HG03095 (cell line): Measurements from ENCODE around the gene SEMA3C.
"Not testable (repeated sequence)": the region's sequence is repeated elsewhere in the genome, so short reads cannot be mapped to it uniquely, and the experiment has no call there.

Experiments used
- ATAC-seq: cut with Tn5 transposase; IDR thresholded peaks from one replicate; pipeline ENCODE4 v1.9.1; 2021; ENCODE audit warnings: moderate library complexity; ENCODE audit not compliant: unreplicated experiment

SEMA3C gene

DNA sequence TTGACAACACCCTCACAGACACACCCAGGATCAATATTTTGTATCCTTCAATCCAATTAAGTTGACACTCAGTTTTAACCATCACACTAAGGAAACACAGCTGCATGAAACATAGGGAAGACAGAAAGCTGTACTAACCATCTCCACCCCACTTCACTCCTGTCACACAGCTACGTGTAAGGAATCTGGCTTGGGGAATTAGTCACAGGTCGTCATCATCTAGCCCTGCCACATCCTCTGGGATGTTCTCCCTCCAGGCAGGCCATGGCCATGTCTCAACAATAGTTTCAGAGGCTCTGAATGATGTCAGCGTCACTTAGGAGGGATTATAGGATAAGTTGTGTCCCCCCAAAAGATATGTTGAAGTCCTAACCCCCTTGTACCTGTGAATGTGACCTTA lies 10.8 kb upstream of the SEMA3C start:
- ATAC-seq = no peak

DNA sequence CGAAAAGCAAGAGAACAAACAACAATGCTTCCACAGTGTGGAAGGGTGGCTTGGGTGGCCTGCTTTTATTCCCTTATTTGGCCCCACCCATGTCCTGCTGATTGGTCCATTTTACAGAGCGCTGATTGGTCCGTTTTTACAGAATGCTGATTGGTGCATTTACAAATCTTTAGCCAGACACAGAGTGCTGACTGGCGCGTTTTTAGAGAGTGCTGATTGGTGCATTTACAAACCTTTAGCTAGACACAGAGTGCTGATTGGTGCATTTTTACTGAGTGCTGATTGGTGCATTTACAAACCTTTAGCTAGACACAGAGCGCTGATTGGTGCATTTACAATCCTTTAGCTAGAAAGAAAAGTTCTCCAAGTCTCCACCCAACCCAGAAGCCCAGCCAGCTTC lies 8.1 kb upstream of the SEMA3C start:
- ATAC-seq = not testable (repeated sequence)

- ATAC-seq = no peak
Measured at GRCh38 chr7:80924090-80924489, 5.2 kb upstream of the SEMA3C start.

- ATAC-seq = no peak
Measured at GRCh38 chr7:80923211-80923612, 4.4 kb upstream of the SEMA3C start.

DNA sequence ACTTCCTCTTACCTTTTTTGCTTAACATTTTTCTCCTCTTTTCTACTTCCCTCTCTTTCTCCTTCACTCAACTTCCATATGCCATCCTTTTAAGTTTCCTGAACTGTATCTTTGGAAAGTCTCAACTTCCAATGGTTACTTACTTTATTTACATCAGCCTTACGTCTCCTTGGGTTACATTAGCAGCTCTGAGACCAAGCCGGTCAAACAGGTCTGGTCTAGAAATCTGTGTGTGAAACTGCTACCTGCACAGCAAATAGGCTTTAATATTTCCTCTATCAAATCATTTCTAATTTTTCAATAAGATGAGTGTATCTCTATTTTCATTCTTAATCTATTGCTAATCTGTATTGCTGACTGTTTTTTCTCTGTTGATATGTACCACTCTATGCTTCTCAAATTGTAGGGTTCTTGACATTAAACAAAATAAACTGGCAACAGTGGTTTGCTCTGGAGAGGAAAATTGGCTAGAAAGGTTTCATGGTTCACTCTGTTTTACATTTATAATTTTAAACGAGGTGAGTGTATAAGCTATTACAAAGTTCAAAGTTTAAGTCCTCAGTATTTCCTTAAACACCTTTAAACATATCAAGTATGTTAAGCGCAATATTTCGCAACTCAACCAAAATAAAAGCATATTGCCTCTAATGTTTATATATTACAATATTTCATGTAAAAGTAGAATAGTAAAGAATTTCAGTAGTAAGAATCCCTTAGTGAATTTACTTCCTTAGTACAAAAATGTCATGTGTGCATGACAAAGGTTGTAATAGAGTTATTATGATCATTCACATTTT lies 3.6 kb upstream of the SEMA3C start:
- ATAC-seq = no peak

DNA sequence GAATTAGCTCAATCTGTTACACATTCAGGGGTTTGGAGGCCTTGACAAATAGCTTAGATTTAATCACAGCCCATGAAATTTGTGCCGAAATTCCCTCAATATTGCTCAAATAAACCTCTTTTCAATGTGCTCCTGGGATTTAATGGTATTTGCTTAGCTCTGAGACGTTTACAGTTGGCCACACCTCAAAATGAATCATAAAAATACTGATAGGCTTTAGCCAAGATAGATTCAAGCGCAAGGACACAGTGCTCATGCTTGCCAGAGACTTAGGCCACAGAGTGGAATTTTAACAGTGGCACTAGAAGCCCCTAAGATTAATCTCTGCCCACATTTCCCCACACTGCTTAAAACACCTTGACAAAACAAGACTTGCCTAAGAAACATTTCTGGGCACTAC lies 2.3 kb upstream of the SEMA3C start:
- ATAC-seq = no peak

DNA sequence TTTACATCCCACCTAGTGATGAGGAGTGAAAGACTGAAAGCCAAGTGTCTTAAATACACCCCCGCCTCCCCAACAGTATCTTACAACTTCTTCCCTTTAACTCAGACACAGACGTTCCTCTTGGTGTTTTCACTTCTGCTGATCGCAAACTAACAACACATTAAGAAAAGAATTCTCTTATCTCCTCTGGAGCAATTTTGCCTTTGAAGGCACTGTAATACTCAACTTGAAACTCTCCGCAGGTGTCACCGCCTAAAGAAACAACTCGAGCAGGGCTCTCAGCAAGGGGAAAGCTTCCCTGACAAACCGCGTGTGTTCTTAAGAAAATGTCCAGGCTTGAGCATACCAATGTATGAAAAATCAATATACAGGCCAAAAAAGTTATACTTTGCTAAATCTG lies 452 bp downstream of the SEMA3C start:
- peak; percentile 47 for ATAC-seq

- no peak for ATAC-seq
Measured at GRCh38 chr7:80916770-80917741, 1.8 kb downstream of the SEMA3C start.

DNA sequence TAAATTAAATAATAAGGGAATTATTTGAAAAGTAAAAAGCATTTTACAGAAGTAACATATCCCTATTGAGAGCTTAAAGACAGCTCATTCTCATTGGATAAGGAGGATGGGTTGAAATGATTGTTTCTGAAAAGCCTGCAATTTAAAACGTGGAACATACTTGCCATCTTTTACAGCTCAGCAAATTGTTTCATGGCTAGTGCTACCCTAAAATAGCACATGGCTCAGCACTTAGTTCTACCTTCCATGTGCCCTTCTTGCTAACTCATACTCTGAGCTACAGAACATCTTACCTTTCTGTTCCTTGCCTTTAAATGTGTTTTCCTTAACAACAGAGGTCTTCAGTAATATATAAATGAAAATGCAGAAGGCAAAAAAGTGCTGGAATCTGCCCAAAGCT lies 8.6 kb downstream of the SEMA3C start:
- no peak for ATAC-seq

GRCh38 chr7:80908360-80908797 lies 10.5 kb downstream of the SEMA3C start:
- ATAC-seq = no peak

DNA sequence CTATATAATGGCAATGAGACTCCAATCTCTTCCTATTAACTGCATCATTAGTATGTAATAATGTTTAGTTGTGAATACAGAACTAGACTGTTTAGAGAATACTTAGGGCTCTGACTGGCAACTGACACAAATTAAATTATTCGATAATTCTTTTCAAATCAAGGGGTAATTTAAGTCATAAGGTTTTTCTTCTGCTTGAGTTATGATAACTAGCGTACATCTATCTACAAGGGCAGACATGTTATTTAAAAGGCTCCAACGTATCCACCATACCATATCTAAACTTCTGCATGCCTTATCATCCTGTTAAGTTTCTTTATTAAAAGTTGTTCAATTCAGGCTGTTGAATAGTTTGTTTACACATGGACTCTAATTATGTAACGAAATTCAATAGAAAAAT lies 11.2 kb downstream of the SEMA3C start:
- ATAC-seq = no peak

DNA sequence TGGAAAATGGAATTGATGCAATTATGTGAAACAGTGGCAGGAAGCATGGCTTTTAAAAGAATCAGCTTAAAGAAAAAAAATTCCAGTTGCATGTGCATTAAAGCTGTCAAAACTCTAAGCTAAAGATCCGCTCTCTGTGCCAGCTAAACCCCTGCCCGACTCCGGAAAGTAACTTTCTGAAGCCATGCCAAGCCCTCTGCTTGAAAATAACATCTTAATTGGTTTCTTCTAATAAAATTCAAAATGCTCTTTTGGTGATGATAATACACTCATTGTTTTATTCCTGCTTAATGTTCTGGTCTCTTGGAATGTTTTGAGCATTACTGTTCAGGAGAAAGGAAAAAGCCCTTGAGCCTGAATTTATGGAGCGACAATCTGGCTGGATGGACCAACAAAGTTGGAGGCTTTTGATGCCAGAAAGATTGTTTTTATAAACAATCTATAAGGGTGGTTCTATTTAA lies 11.7 kb downstream of the SEMA3C start:
- no peak for ATAC-seq

GRCh38 chr7:80905334-80905733 lies 13.5 kb downstream of the SEMA3C start:
- no peak for ATAC-seq

GRCh38 chr7:80902716-80903308 lies 16.0 kb downstream of the SEMA3C start:
- ATAC-seq = no peak

- ATAC-seq = no peak
Measured at GRCh38 chr7:80902019-80902418, 16.8 kb downstream of the SEMA3C start.

DNA sequence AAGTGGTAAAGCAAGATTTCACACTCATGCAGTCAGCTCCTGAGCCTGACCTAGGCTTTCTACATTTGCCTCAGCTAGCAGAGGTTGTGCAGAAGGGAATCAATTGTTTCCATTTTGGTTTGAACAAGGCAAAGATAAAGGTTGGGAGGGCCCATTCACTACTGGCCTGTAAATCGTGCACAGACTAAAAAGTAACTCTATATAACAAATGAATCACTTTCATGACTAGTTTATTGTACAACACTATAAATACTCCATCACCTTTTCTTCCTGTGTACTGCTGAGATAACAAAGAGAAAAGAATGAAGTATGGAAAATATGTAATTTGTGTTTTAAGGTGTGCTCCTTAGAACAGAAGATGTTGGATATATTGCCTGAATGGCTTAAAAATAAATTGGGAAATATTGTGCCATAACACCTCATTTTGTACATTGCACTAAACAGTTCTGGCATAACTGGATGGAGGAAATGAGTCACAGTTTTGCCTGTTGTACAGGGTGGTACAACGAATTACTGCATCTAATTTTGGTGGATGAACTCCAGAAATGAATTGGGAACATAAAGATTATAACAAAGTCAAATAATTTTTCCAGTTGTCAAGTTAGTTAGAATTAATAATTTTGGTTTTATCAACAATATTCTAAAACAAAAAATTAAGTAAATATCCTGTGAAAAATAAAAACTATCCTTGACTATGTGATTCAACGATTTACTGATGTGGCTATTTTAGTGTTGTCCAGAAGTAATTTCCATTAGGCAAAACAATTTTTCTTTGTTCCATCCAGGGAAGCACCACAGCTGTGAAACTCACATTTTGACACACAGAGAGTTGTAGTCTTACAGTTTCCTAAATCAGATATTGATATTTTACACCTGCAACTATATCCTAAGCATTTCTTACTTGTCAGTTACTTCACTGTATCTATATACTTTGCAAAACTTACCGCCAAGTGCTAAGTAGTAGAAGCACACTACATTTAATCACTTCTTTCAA lies 18.0 kb downstream of the SEMA3C start:
- no peak for ATAC-seq

- no peak for ATAC-seq
Measured at GRCh38 chr7:80896906-80897598, 21.8 kb downstream of the SEMA3C start.

GRCh38 chr7:80895056-80895455 lies 23.8 kb downstream of the SEMA3C start:
- ATAC-seq = no peak

- ATAC-seq = no peak
Measured at GRCh38 chr7:80891259-80891544, 27.6 kb downstream of the SEMA3C start.
